Measurements from ENCODE around the gene SEC24D. TPM values are rescaled to one million over a fixed set of nuclear protein-coding genes. Genes with fewer than 3 reads are reported as not detected.

The SEC24D gene
- total RNA-seq, 4 donors from 2014 or later: 47.4 to 54.9 (median 52.8) TPM

DNA sequence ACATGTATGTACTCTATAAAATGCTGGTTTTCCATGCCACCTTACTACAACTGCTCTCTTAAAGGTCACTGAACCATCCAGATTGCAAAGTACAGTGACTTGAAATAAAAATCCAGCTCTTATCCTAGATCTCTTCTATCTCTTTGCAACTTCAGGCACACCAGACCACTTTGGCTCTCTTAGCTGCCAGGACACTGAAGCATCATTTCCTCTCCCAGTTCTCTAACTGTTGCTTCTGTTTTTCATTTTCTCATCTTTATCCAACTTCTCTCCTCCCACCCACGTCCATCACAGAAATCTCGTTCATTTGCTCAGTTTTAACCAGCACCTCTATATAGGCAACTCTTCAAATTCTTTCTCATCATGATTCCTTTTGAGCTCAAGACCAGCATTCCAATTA lies 76.4 kb downstream of the SEC24D start:
- ATAC-seq (ENCODE audit: low FRiP score) (no peak), DNase-seq (ENCODE audit: low spot score) (no peak)
- TF ChIP-seq, protein P1, sequence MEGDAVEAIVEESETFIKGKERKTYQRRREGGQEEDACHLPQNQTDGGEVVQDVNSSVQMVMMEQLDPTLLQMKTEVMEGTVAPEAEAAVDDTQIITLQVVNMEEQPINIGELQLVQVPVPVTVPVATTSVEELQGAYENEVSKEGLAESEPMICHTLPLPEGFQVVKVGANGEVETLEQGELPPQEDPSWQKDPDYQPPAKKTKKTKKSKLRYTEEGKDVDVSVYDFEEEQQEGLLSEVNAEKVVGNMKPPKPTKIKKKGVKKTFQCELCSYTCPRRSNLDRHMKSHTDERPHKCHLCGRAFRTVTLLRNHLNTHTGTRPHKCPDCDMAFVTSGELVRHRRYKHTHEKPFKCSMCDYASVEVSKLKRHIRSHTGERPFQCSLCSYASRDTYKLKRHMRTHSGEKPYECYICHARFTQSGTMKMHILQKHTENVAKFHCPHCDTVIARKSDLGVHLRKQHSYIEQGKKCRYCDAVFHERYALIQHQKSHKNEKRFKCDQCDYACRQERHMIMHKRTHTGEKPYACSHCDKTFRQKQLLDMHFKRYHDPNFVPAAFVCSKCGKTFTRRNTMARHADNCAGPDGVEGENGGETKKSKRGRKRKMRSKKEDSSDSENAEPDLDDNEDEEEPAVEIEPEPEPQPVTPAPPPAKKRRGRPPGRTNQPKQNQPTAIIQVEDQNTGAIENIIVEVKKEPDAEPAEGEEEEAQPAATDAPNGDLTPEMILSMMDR (IDR thresholded peaks at IDR 0.05): no peak

DNA sequence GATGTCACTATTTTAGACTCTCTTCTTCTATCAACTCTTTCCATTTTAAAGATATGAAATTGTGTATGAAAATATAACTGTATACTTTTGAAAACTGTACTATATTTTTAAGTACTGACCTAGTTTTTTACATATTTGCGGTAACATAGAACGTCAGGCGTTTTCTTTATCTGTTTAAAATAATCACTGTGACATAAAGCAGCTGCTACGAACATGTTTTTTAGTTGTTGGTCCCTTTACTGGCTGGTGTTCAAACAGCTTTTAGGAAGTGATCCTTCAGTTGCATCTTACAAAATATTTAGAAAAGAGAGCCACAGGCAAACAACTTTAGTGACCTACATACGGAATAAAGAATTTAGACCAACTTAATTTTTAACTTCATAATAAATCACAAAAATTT lies 77.6 kb downstream of the SEC24D start:
- ATAC-seq (ENCODE audit: low FRiP score): no peak
- TF ChIP-seq, protein P1 (IDR thresholded peaks at IDR 0.05): no peak
- DNase-seq (ENCODE audit: low spot score): no peak

- ATAC-seq (ENCODE audit: low FRiP score): peak; percentile 51
Observed at GRCh38 chr4:118757761-118758251, 78.1 kb downstream of the SEC24D start.

DNA sequence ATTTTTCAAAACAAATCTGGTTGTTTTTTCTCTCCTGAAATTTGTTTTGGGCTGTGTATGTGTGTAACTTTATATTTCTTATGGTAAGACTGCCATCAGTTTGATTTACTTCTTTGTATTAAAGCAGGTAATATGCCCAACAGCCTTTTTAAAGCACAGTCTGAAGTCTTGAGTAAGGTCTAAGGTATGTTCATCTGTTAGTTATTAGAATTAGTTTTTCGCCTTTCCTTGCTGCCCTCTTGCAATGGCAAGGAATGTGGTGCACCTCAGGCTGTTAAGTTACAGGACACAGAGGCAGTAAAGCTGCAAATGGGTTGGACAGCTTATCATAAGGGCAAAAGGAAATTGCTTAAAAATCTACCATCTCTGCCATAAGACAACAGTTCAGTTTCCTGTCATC lies 79.0 kb downstream of the SEC24D start:
- TF ChIP-seq, protein P1 (IDR thresholded peaks at IDR 0.05): no peak
- no peak for DNase-seq (ENCODE audit: low spot score)
- ATAC-seq (ENCODE audit: low FRiP score): no peak

More at GRCh38 chr4:118757761-118758251, 78.1 kb downstream of the SEC24D start:
- no peak for DNase-seq (ENCODE audit: low spot score)
- TF ChIP-seq, protein P1 (IDR thresholded peaks at IDR 0.05): no peak

GRCh38 chr4:118756429-118756828 lies 79.5 kb downstream of the SEC24D start:
- TF ChIP-seq, protein P1 (IDR thresholded peaks at IDR 0.05): no peak
- ATAC-seq (ENCODE audit: low FRiP score) (no peak), DNase-seq (ENCODE audit: low spot score) (no peak)

DNA sequence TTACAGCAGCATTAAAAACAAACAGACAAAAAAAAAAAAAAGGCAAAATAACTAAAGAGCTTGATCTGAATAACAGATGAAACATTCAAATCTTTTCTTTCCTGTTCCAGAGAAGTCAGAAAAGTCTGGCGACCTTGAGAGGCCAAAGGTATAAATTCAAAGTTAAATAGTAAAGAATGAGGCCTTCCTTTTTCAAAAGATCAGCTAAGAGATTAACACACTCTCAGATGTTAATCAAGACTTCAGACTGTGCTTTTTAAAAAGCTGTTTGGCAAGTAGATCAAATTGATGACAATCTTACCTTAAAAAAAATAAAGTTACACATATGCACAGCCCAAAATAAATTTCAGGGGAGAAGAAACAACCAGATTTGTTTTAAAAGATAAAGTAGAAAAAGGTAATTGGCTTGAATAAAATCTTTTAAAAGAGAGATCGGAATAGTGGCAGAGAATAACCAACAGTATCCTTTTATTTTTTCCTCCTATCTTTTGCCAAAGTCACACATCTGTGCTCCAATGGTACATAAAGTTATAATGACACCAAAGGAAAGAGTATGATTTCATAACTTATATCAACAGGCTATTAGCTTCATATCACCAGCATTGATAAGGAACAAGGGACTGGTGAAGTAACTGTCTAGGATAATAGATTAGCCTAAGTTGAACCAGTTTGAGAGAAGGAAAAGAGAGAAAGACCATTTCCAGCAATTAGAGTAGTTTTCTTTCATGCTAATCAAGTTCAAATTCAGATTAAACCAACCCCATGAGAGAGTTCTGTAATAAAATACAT lies 80.3 kb downstream of the SEC24D start:
- no peak for DNase-seq (ENCODE audit: low spot score)

More for the DNA sequence above, 80.3 kb downstream of the SEC24D start:
- no peak for ATAC-seq (ENCODE audit: low FRiP score)
- TF ChIP-seq, protein P1 (IDR thresholded peaks at IDR 0.05): no peak
